ENCODE results near the gene CARD11.

GRCh38 chr7:3064067-3064466 lies 20.4 kb upstream of the CARD11 start:
- no peak for TF ChIP-seq EZH2 (IDR thresholded peaks at IDR 0.05; ENCODE audit: borderline replicate concordance, insufficient read depth, low read length, poor library complexity, severe bottlenecking)
- no peak for TF ChIP-seq EP300 (conservative IDR thresholded peaks at IDR 0.05; ENCODE audit: poor library complexity, severe bottlenecking)
- TF ChIP-seq, protein P1, sequence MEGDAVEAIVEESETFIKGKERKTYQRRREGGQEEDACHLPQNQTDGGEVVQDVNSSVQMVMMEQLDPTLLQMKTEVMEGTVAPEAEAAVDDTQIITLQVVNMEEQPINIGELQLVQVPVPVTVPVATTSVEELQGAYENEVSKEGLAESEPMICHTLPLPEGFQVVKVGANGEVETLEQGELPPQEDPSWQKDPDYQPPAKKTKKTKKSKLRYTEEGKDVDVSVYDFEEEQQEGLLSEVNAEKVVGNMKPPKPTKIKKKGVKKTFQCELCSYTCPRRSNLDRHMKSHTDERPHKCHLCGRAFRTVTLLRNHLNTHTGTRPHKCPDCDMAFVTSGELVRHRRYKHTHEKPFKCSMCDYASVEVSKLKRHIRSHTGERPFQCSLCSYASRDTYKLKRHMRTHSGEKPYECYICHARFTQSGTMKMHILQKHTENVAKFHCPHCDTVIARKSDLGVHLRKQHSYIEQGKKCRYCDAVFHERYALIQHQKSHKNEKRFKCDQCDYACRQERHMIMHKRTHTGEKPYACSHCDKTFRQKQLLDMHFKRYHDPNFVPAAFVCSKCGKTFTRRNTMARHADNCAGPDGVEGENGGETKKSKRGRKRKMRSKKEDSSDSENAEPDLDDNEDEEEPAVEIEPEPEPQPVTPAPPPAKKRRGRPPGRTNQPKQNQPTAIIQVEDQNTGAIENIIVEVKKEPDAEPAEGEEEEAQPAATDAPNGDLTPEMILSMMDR (IDR thresholded peaks at IDR 0.05; ENCODE audit: poor library complexity, severe bottlenecking) = no peak
- no peak for TF ChIP-seq RAD21 (conservative IDR thresholded peaks at IDR 0.05)
- TF ChIP-seq POLR2AphosphoS5 (IDR thresholded peaks at IDR 0.05) = no peak
- TF ChIP-seq TAF1 (IDR thresholded peaks at IDR 0.05; ENCODE audit: low read depth) = no peak
- TF ChIP-seq SMC3 (conservative IDR thresholded peaks at IDR 0.05; ENCODE audit: poor library complexity) = no peak
- TF ChIP-seq MXI1 (conservative IDR thresholded peaks at IDR 0.05; ENCODE audit: poor library complexity, severe bottlenecking) = no peak
- TF ChIP-seq REST (IDR thresholded peaks at IDR 0.05; ENCODE audit: borderline replicate concordance) = no peak
